HepG2 (cell line): ENCODE data around the gene ZC3H7B. TPM values are rescaled to one million over a fixed set of nuclear protein-coding genes. Genes with fewer than 3 reads are reported as not detected.

Source experiments
- AHR ChIP-seq: IDR thresholded peaks from 2 replicates; pipeline ENCODE4 v1.6.1; 2018; ENCODE audit warnings: missing genetic modification reagents, missing compliant biosample characterization
- ASH2L ChIP-seq: fragments of 300-600, 200-600 bp; sonication (generic); IDR thresholded peaks from 2 replicates; pipeline ENCODE4 v1.7.0; 2017; ENCODE audit warnings: low read depth, mild to moderate bottlenecking, moderate library complexity, mixed read lengths, low read length; ENCODE audit not compliant: insufficient read length
- CAMTA2 ChIP-seq: sonication (generic); formaldehyde crosslinking; IDR thresholded peaks from 2 replicates; pipeline ENCODE4 v1.4.0; 2020; ENCODE audit warnings: mild to moderate bottlenecking, missing genetic modification reagents, borderline replicate concordance
- CEBPG ChIP-seq: IDR thresholded peaks from 2 replicates; pipeline ENCODE4 v1.6.1; 2016
- KDM6A ChIP-seq: IDR thresholded peaks from 2 replicates; pipeline ENCODE4 v1.6.1; 2016; ENCODE audit warnings: low read depth
- KLF15 ChIP-seq: sonication (generic); formaldehyde crosslinking; IDR thresholded peaks from 2 replicates; pipeline ENCODE4 v1.8.1; 2023; ENCODE audit warnings: borderline replicate concordance, mild to moderate bottlenecking, inconsistent platforms, missing genetic modification reagents, mixed read lengths
- NBN ChIP-seq: fragments of 450-650 bp; conservative IDR thresholded peaks from 2 replicates; pipeline ENCODE4 v1.6.1; 2017
- PHF8 ChIP-seq: sonication (generic); formaldehyde crosslinking; IDR thresholded peaks from 2 replicates; pipeline ENCODE4 v1.5.0; 2020; ENCODE audit warnings: missing genetic modification reagents
- RFXANK ChIP-seq: IDR thresholded peaks from 2 replicates; pipeline ENCODE4 v1.6.1; 2016
- SIX4 ChIP-seq: sonication (generic); formaldehyde crosslinking; IDR thresholded peaks from 2 replicates; pipeline ENCODE4 v1.4.0; 2020; ENCODE audit warnings: missing genetic modification reagents
- SOX13 ChIP-seq, 3 experiments: fragments of 450-650 bp in 1 of 3; sonication (generic) in 1 of 3; formaldehyde crosslinking in 1 of 3; IDR thresholded peaks in 2 of 3; conservative IDR thresholded peaks in 1 of 3; 2 replicates each; pipeline versions ENCODE4 v1.5.0 to v1.6.1; 2016 to 2020; ENCODE audit warnings: antibody characterized with exemption in 1 of 3, mild to moderate bottlenecking in 1 of 3, missing compliant biosample characterization in 1 of 3, missing genetic modification reagents in 1 of 3, moderate library complexity in 1 of 3
- SP4 ChIP-seq: sonication (generic); formaldehyde crosslinking; IDR thresholded peaks from 2 replicates; pipeline ENCODE4 v1.8.1; 2023; ENCODE audit warnings: mild to moderate bottlenecking, missing genetic modification reagents
- ZFY ChIP-seq: sonication (generic); formaldehyde crosslinking; IDR thresholded peaks from 2 replicates; pipeline ENCODE4 v1.4.0; 2020; ENCODE audit warnings: missing genetic modification reagents
- ZNF3 ChIP-seq: IDR thresholded peaks from 2 replicates; pipeline ENCODE4 v1.7.0; 2017; ENCODE audit warnings: inconsistent platforms
- ZNF609 ChIP-seq: sonication (generic); formaldehyde crosslinking; IDR thresholded peaks from 2 replicates; pipeline ENCODE4 v1.4.0; 2020; ENCODE audit warnings: mild to moderate bottlenecking, missing genetic modification reagents, borderline replicate concordance
- polyA plus RNA-seq, 8 experiments: library from polyadenylated mRNA; depleted of rRNA in 3 of 8; stranded (reverse) in 7 of 8; unstranded in 1 of 8; fragments of >200 nt; fragmentation: Illumina TruSeq in 4 of 8; extraction: Trizol in 4 of 8; gene quantifications; 2 replicates each; pipeline versions ENCODE4 v1.2.1 to v1.2.3, GENCODE V29; 2011 to 2016; ENCODE audit warnings: low read depth in 4 of 8, missing spikeins in 1 of 8, mixed read lengths in 1 of 8; ENCODE audit not compliant: insufficient read depth in 1 of 8
- total RNA-seq, 5 experiments: library from RNA; depleted of rRNA; stranded (reverse); fragments of >200 nt; fragmentation: Illumina TruSeq; extraction: Trizol; gene quantifications; 2 replicates each; pipeline ENCODE4 v1.2.3, GENCODE V29; 2016; ENCODE audit warnings: low read depth in 1 of 5
- TF ChIP-seq, protein P1 (sequence below): sonication (generic); formaldehyde crosslinking; conservative IDR thresholded peaks from 2 replicates; pipeline ENCODE4 v1.8.0; 2022; ENCODE audit warnings: missing genetic modification reagents
- TF ChIP-seq, protein P2 (sequence below): sonication (generic); formaldehyde crosslinking; IDR thresholded peaks from 2 replicates; pipeline ENCODE4 v1.9.0; 2022; ENCODE audit warnings: missing genetic modification reagents, mild to moderate bottlenecking, borderline replicate concordance
- TF ChIP-seq, protein P3 (sequence below): sonication (generic); formaldehyde crosslinking; IDR thresholded peaks from 2 replicates; pipeline ENCODE4 v1.4.0; 2020; ENCODE audit warnings: mild to moderate bottlenecking, missing genetic modification reagents, borderline replicate concordance

The ZC3H7B gene
- total and polyA plus RNA-seq, 2 of the 13 experiments (the other 11 are each of a cell fraction or from before 2014, with no cell fraction given) = 26.4 to 37.2 TPM

GRCh38 chr22:41403532-41404318 is 102.4 kb downstream of the ZC3H7B start (continued):
- TF ChIP-seq ZNF609 (CRISPR knock-in tag) (no peak), RFXANK (no peak), ZNF3 (CRISPR knock-in tag) (no peak), CAMTA2 (CRISPR knock-in tag) (no peak), KDM6A (CRISPR knock-in tag) (no peak), SP4 (peak; percentile 60; the same call in 1 of the 2 replicates), ZFY (peak; percentile 45; the same call in 1 of the 2 replicates), CEBPG (CRISPR knock-in tag) (peak; percentile 39; the same call in 1 of the 2 replicates), ASH2L (no peak), NBN (no peak), PHF8 (CRISPR knock-in tag) (no peak), SIX4 (CRISPR knock-in tag) (no peak), SOX13 (IDR thresholded peaks at IDR 0.05) (no peak), SOX13 (CRISPR knock-in tag; conservative IDR thresholded peaks at IDR 0.05 in 1 of 2, IDR thresholded peaks at IDR 0.05 in 1 of 2) (no peak), KLF15 (CRISPR knock-in tag) (no peak), AHR (0 out of 2 replicates have a peak, but pooled peaks have one; percentile 34)
- TF ChIP-seq, protein P1, sequence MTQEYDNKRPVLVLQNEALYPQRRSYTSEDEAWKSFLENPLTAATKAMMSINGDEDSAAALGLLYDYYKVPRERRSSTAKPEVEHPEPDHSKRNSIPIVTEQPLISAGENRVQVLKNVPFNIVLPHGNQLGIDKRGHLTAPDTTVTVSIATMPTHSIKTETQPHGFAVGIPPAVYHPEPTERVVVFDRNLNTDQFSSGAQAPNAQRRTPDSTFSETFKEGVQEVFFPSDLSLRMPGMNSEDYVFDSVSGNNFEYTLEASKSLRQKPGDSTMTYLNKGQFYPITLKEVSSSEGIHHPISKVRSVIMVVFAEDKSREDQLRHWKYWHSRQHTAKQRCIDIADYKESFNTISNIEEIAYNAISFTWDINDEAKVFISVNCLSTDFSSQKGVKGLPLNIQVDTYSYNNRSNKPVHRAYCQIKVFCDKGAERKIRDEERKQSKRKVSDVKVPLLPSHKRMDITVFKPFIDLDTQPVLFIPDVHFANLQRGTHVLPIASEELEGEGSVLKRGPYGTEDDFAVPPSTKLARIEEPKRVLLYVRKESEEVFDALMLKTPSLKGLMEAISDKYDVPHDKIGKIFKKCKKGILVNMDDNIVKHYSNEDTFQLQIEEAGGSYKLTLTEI (CRISPR knock-in tag) = no peak
- TF ChIP-seq, protein P2, sequence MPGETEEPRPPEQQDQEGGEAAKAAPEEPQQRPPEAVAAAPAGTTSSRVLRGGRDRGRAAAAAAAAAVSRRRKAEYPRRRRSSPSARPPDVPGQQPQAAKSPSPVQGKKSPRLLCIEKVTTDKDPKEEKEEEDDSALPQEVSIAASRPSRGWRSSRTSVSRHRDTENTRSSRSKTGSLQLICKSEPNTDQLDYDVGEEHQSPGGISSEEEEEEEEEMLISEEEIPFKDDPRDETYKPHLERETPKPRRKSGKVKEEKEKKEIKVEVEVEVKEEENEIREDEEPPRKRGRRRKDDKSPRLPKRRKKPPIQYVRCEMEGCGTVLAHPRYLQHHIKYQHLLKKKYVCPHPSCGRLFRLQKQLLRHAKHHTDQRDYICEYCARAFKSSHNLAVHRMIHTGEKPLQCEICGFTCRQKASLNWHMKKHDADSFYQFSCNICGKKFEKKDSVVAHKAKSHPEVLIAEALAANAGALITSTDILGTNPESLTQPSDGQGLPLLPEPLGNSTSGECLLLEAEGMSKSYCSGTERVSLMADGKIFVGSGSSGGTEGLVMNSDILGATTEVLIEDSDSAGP (CRISPR knock-in tag) = peak; percentile 58; the same call in 1 of the 2 replicates
- TF ChIP-seq, protein P3, sequence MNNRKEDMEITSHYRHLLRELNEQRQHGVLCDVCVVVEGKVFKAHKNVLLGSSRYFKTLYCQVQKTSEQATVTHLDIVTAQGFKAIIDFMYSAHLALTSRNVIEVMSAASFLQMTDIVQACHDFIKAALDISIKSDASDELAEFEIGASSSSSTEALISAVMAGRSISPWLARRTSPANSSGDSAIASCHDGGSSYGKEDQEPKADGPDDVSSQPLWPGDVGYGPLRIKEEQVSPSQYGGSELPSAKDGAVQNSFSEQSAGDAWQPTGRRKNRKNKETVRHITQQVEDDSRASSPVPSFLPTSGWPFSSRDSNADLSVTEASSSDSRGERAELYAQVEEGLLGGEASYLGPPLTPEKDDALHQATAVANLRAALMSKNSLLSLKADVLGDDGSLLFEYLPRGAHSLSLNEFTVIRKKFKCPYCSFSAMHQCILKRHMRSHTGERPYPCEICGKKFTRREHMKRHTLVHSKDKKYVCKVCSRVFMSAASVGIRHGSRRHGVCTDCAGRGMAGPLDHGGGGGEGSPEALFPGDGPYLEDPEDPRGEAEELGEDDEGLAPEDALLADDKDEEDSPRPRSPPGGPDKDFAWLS = peak; percentile 72; the same call in 1 of the 2 replicates
